D341Med (cell line): Measurements from ENCODE around the gene SLCO4A1.

Experiments used
- DNase-seq: peaks from one replicate; pipeline ENCODE4 v3.0.0; 2012; ENCODE audit warnings: low spot score

Gene SLCO4A1, protein sequence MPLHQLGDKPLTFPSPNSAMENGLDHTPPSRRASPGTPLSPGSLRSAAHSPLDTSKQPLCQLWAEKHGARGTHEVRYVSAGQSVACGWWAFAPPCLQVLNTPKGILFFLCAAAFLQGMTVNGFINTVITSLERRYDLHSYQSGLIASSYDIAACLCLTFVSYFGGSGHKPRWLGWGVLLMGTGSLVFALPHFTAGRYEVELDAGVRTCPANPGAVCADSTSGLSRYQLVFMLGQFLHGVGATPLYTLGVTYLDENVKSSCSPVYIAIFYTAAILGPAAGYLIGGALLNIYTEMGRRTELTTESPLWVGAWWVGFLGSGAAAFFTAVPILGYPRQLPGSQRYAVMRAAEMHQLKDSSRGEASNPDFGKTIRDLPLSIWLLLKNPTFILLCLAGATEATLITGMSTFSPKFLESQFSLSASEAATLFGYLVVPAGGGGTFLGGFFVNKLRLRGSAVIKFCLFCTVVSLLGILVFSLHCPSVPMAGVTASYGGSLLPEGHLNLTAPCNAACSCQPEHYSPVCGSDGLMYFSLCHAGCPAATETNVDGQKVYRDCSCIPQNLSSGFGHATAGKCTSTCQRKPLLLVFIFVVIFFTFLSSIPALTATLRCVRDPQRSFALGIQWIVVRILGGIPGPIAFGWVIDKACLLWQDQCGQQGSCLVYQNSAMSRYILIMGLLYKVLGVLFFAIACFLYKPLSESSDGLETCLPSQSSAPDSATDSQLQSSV

DNA sequence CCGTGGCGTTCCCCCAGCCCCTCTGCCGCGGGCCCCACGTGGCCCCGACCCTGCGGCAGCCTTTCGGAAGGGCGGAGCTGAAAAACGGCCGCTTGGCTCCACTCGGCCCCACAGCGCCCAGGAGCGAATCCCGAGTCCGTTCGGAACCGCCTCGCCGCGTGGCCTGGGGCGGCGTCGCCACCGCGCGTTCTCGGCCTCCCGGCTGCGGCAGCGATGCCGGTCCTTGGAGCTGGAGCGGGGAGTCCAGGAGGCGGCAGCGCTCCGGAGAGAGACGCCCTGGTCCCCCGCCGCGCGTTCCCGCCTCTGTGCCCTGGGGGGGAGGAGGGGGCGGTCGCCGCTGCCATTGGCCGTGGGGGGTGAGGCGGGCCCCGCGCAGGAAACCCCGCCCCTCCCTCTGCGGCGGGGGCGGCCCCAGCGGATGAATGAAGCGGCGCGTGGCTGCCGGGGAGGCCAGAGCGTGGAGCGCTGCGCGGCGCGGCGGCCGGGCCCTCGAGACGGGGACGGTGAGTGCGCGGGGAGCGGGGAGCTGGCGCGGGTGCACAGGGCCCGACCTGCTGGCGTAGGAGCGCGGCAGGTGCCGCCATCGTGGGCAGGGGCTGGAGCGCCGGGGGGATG, at the start of gene SLCO4A1:
Gene SLCO4A1, plus strand, starts transcription at position 453 of the 615 bp plus-strand sequence. CDS start 13,952 bp downstream, outside the sequence.
- peak; percentile 97 for DNase-seq

DNA sequence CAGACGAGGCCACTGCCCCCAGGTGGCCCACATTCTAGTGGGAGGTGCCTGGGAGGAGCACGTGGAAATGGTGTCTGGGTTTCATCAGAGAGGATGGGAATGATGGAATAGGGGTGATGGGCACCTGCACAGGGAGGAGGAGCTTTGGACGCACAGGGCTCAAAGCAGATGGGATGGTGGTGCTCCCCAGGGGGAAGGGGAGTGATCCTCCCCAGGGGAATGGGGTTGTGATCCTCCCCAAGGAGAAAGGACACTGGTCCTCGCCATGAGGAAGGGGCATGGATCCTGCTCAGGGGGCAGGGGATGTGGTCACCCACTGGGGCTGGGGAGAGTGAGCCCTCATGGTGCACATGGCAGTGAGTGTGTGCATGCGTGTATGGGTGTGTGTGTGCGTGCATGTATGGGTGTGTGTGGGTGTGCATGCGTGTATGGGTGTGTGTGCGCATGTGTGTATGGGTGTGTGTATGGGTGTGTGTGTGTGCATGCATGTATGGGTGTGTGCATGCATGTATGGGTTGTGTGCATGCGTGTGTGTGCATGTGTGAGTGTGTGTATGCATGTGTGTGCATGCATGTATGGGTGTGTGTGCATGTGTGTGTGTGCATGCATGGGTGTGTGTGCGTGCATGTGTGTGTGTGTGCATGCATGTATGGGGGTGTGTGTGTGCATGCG, 49.7 kb upstream of the SLCO4A1 start:
- DNase-seq, result no peak

DNA sequence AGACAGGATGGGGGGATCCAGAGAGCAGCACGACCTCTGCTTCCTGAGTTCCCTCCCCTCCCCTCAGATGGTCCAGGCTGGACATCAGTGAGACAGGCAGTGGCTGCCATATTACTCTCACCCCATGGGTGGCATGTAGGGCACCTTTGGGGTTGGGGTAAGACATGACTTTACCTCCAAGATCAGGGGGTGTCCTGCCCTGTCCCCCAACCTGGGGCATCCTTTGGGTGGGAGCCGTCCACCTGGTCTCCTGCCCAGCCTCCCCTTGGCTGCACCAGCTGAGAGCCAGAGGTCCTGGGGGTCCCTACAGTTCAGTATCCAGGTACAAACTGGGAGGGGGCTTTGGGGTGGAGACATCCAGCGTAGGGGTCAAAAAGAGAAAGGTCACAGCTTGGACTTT, 48.7 kb upstream of the SLCO4A1 start:
- DNase-seq, result no peak

DNA sequence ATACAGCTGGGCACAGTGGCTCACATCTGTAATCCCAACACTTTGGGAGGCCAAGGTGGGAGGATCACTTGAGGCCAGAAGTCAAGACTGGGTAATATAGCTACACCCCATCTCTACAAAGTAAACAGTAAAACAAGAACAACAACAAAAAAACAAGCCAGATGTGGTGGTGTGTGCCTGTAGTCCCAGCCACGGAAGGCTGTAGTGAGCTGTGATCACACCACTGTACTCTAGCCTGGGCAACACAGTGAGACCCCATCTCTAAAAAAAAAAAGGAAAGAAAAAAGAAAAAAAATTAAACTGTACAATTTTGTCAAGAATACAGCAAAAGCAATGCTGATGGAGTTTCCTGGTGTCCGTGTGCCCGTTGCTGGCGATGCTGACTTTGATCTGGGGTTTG, 47.2 kb upstream of the SLCO4A1 start:
- DNase-seq, result no peak

DNA sequence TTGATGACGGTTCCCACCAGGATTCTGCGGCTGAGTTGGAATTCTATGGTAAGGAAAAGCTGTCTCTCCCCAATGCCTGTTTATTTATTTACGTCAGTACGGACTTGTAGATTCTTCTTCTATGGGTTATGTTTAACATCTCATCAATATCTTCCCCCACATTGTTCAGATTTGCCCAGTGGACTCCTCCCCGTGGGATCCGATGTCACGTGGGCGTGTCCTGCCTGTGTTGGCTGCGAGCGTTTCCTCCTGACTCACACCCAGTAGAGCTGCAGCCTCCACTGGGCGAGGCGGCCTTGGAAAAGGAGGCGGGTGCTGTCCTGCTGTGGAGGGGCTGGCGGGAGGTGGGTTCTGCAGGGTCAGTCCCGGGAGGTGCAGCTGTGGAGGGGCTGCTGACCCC, 46.8 kb upstream of the SLCO4A1 start:
- DNase-seq, result no peak

DNA sequence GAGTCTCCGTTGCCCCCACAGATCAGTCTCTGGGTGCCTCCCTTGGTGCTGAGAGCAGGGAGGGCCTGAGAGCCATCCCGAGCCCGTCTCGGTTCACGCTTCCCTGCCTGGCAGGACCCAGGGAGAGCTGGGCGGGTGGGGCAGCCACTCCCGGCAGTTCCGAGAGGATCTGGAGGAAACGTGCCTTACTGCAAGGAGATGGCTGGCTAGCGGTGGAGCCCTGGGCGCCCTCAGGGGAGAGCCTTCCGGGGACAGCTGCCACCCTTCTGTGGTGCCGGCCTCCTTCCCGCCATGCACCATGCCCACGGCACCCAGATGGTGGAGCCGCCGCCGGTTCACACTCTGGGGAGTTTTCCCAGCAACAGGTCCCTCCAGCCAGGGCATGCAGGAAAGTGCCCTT, 45.8 kb upstream of the SLCO4A1 start:
- DNase-seq, result no peak

DNA sequence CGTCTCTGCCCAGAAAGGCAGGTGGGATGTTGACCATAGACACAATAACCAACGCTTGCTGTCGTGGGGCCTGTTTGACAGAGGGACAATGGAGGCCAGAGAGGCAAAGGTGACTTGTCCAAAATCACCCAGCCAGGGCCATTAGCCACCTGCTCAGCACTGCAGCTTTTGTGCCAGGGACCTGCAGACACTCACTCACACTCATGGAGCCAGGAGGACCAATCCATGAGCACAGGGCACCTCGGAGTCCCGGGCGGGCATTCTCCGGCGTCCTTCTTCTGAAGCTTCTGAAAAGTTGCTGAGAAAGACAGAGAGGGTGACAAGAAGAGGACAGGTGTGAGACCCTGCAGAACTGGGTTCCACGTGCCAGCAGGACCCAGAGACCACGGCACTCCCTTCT, 45.4 kb upstream of the SLCO4A1 start:
- no peak for DNase-seq

DNA sequence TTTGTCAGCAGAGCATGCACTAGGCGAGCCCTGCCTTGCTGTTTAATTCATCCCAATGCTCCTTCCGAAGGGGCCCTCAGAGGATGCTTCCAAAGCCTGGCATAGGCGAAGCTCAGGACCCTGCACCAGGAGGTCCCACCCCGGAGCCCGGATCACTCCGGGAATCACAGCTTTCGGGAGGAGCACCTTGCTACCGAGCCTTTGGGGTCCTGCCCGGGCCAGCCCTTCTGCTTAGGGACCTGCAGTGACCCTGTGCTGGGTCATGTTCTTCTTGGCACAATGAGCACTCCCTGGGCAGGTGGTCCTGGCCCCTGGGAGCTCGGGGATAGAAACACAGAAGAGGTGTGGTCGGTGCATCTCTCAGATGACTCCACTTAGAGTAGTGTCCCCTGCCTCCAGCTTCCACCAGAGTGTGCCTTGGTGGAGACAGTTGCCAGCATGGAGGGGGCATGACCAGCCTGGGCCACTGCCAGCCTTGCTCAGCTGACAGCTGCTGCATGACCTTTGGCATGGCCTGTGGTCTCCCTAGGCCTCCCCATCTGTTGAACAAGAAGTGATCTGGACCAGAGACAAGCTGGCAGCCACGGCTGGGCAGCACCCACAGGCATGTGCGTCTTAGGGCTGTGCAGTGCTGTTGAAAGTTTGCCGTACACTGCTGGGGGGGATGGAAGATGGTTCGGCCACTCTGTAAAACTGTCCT, 44.7 kb upstream of the SLCO4A1 start:
- no peak for DNase-seq

DNA sequence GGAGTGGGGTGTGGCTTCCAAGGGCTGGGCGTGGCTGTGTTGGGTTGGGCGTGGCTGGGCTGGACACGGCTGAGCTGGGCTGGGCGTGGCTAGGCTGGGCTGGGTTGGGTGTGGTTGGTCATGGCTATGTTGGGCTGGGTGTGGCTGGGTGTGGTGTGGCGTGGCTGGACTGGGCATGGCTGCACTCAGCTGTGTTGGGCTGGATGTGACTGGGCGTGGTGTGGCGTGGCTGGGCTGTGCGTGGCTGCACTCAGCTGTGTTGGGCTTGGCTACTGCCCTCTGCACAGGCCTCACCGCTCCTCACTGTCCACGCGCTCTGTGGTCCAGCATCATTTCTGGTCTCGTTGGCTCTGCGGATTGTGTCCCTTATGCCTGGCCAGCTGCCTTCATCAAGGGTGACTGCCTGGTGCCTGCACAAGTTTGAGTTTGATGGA, 43.5 kb upstream of the SLCO4A1 start:
- no peak for DNase-seq

DNA sequence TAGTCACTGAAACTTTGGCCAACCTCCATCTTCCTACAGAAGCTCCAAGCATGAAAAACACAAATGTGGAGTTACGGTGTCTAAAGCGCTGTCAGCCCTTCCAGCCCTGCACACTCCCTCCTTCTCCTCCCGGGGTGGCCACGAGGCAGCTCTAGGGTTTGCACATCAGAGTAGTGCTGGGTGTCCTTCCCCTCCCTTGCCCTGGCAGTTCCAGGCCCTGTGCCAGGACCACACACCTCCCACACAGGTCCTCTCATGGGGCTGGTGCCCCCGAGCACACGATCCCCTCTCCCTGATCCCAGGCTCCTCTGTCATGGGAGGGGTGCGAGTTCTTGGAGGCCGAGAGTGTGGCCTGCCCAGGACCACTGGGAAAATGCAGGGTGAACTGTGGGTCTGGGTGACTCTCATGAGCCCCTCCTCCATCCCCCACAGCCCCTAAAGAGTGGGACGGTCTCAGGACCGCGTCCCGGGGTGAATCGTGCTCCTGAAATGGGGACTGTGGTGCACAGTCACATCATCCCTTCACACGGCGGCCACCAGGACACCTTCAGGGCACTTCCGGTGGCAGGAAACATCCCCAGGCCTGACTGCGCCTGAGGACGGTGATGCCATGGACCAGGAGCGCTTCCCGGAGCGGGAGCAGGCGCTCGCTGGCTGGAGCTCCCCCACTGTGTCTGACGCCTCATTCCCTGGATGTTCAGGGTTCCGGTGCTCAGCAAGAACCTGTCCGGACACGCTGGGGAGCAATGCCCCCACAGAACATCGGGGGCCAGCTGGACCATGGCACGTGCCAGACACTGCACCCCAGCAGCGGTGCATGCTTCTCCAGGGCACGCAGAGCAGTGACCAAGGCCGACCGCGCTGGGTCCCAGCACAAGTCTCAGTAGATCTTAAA, 42.8 kb upstream of the SLCO4A1 start:
- DNase-seq, result no peak

DNA sequence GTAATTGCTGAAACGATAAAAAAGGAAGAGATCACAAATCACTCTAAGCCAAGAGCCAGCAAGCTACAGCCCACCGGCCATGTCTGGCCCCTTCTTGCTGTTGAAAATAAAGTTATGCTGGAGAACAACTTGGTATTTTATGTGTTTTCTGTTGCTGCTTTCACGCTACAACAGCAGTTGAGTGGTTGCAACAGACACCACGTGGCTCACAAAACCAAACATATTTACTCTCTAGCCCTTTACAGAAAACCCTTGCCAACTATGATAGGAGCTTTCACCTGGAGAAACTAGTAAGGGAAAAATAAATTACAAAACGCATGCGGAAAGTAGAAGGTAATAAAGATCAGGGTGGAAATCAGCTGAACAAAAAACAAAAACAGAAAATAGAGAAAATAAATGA, 41.1 kb upstream of the SLCO4A1 start:
- no peak for DNase-seq

DNA sequence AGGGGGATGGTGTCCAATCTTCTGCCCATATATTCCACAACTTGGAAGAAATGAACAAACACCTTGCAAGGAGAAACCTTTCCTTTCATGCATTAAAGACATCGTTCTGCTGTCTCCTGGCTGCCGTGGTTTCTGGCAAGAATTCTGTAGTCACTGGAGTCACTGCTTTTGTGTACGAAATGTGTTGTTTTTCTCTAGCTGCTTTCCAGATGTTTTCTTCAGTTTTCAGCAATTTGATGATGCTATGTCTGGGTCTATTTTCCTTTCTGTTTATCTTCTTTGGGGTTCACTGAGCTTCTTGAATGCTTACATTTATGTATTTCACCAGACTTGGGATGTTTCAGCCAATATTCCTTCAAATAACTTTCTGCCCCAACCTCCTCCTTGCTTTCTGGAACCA, 40.6 kb upstream of the SLCO4A1 start:
- DNase-seq, result no peak

DNA sequence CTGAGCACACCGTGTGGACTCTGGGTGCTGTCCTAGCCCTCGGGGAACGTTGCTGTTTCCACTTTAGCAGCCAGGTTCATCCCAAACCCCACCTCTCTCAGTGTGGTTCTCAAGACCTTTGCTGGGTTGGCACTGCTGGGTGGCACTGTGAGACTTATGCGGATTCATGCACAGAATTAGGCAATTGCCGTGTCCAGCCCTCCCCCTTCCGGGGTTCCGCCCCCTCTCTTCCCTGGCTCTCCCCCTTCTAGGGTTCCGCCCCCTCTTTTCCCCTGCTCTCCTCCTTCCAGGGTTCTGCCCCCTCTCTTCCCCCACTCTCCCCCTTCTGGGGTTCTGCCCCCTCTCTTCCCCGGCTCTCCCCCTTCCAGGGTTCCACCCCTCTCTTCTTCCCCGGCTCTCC, 39.8 kb upstream of the SLCO4A1 start:
- no peak for DNase-seq

DNA sequence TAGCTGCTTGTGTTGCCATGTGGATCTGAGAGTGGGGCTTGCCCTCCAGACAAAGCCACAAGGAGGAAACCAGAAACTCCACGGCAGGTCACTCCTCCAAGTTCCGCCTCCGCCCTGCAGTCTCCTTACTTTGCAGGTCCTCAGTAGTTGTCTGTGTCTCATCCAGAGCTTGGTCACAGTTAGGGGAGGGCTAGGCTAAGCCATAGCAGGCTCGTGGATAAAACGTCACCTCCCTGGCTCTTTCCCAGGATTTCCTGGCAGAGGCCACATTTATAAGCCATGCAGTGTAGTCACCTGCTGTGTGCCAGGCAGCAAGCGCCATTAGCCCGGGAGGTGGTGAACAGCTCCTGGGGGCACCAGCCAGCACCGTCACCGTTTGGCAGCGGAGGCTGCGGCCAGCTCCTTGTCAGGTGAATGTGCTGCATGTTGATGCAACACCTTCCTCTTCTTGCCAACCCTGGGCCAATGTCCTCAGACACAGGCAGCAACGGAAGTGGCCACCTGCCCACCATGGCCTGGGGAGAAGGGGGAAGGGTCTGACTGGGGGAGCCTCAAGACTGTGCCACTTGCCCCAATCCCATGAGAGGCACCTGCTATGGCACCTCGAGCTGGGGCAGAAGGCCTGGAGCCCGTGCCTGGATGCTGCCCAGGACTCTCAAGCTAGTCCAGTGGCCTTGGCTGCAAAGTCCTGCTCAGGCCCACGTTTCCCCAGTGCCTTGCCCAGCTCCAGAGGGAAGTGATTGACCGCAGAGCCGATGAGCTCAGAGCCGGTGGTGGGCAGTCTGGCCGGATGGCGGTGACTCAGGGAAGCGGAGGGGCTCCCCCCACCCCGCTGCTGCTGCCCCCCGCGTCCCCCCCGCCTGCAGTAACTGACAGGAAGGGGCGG, 39.0 kb upstream of the SLCO4A1 start:
- no peak for DNase-seq

DNA sequence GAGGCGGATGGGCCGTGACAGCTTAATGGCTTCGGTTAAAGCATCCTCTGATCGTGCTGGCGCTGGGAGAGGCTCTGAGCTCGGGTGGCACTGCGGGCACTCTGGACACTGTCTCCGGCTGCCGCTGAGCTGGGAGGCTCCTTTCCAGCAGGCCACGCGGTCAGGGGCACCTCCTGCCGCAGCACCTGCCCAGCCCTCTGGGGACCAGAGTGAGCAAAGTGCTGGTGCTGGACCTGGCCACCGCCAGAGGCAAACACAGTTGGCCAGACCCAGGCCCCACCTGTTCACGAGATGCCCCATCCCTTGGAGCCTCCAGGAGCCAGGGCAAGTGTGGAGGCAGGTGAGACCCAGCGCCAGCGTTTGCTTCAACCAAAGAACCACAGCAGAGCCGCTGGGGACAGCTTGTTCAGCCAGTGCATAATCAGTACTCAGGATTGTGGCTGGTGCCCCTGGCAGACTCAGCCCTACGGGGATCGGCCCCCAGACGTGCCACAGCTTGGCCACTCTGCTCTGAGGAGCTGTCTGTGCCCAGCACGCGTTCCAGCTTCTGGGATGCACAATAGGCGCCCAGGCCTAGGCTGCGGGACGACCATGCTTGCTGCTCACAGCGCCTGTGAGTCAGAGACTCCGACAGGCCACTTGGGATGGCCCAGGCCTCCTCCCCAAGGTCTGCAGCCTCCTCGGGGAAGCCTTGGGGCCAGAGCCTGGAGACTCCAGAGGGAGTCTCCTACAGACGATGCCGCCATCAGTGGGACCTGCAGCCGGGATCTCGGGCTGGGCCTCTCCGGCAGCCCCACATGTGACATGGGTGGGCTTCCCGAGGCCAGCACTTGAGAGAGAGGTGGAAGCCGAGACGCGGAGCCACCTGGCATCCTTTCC, 38.2 kb upstream of the SLCO4A1 start:
- DNase-seq, result no peak

DNA sequence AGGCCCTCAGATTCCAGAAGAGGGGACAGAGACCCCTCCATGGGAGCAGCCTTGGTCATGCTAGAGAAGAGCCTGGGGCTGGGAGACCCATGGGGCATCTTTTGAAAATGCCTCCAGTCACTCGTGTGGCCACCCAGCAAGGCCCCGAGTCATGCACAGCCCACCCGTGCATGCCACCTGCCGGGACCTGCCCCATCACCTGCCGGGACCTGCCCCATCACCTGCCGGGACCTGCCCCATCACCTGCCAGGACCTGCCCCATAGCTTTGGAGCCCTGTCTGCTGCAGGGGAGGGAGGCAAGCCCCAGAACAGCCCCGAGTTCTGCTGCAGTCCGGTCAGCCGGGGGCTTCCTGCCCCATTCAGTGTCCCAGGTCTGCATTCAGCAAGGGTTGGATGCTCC, 37.5 kb upstream of the SLCO4A1 start:
- DNase-seq, result no peak

DNA sequence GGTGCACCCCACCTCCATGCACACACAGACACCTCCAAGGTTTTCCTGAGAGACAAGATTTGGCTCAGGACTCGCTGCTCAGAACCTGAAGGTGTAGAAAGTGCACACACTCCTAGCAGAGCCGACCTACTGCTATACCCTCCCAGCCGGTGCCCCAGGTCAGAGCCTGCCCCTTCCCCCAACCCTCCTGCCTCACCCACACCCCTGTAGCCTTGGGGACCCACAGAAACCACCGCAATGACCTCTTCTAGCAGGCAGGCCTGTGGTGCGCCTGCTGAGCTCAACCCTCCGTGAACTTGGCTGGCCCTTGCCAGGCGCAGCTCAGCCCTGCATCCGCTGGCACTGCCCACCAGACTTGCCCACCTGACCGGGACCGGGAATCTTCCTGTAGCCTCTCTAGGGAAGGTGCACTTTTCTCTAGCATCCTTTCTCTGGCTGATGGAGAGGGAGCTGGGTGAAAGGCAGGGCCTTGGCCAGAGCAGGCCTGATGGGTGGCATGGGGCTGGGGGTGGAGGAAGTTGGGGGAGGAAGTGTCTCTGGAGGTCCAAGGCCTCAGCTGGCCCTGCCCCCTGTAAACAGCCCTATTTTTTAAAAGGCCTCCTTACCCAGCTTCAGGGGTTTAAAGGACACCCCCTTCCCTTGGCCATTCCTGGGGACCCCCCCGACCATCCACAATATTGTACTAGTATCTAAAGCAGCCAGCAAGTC, 36.9 kb upstream of the SLCO4A1 start:
- DNase-seq, result no peak

DNA sequence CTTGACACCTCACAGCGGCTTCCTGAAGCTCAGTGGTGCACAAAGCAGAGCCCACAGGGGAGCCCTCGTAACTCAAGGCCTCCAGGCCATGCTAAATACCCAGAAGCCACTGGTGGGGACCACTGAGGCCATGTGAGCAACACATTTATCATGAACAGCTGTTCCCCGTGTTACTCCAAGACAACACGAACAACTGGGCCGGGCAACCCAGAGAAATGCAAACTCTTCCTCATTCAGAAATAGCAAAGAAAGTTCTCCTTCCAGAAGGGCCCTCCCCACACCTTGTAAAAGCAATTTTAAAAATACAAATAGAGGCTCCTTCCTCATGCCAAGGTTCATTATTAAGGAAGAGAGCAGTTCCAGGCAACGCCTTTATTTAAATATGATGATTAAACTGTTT, 36.3 kb upstream of the SLCO4A1 start:
- DNase-seq, result no peak
